HG03280 (cell line): ENCODE data around the gene SLC16A13.
"Not testable (repeated sequence)": the region's sequence is repeated elsewhere in the genome, so short reads cannot be mapped to it uniquely, and the experiment has no call there.

Experiments
- ATAC-seq: cut with Tn5 transposase; IDR thresholded peaks from one replicate; pipeline ENCODE4 v1.9.1; 2021; ENCODE audit warnings: mild to moderate bottlenecking, moderate library complexity; ENCODE audit not compliant: unreplicated experiment

Gene SLC16A13

DNA sequence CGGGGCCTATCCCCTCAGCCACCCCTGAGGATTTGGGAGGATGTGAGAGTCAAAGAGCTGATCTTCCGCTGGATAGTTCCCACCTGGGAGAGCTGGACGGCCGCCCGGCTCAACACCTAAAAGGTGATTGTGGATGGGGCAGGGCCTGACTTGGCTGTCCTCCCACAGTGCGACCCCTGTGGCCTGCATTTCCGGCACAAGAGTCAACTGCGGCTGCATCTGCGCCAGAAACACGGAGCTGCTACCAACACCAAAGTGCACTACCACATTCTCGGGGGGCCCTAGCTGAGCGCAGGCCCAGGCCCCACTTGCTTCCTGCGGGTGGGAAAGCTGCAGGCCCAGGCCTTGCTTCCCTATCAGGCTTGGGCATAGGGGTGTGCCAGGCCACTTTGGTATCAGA, 8.5 kb upstream of the SLC16A13 start:
- ATAC-seq = no peak

DNA sequence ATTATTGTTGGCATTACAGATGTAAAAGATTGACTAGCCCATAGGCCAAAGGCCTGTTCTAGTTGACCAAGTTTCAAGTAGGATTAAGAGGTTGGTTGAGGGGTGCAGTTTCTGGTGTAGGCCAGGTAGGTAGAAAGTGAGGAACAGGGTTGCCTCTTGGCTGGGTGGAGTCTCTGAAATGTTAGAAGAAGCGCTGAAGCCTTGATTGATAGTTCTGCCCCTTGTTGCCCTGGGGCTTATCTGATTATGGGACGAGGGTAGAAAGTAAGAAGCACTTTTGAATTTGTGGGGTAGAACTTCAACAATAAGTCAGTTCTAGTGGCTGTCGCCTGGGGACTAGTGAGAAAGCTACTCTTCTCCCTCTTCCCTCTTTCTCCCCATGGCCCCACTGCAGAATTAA, 6.7 kb upstream of the SLC16A13 start:
- ATAC-seq = no peak

DNA sequence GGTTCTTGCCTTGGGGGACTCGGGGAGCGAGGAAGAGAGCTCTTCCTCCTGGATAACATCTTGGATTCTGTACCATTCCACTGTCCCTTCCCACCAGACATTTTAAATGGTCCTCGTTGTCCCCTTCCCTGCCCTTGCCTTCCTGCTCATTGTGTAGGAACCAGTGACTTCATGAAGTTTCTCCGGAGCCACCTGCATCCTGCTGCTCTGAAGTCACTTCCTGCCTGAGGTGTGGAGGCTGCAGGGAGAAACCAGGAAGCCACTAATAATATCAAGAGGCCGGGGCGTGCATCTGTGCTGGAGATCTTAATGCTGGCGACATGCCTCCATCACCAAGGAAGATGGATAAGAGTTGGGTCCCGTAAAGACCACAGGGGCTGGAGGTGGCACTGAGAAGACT, 6.2 kb upstream of the SLC16A13 start:
- no peak for ATAC-seq

DNA sequence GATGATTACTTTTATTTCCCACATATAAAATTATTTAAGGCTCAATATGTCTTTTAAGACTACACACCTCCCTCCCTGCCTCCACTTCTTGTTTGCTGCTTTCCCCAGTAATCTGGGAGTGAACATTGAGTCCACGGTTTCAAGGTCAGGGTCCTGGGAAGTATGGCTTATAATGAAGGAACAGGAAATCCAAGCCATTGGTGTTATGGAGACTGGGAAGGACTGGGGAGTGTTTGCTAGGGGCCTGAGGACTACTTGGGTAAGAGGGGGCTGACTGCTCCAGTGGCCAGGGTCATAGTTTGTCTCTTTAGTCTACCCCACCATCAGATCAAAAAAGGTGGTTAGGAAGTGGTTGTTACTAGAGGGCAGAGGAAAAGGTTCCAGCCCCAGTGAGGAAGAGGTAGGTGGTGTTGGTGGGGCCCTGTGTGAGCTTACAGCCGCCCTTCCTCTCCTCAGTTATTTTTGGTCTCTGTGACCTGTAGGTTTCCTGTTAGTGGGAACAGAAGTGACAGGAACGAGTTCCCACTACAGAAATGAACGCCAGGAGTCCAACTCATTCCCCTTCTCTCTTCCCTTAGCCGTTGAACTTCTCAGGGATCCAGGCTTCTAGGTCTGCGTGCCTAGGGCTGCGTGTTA, 742 bp upstream of the SLC16A13 start:
- peak; percentile 12 for ATAC-seq

GRCh38 chr17:7038025-7038862, 2.4 kb downstream of the SLC16A13 start:
- no peak for ATAC-seq

DNA sequence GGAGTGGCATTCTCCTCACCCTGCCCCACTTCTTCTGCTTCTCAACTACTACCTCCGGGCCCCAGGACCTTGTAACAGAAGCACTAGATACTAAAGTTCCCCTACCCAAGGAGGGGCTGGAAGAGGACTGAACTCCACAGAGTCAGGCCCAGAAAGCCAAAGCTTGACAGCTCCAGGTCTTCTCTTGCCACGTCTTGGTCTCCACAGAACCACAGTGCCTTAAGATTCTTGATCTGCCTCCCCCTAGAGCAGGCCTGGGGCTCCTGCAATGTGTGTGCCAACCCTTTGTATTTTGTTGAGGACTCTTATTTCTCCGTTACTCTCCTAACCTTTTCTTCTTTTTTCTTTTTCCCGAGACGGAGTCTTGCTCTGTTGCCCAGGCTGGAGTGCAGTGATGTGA, 4.0 kb downstream of the SLC16A13 start:
- no peak for ATAC-seq

DNA sequence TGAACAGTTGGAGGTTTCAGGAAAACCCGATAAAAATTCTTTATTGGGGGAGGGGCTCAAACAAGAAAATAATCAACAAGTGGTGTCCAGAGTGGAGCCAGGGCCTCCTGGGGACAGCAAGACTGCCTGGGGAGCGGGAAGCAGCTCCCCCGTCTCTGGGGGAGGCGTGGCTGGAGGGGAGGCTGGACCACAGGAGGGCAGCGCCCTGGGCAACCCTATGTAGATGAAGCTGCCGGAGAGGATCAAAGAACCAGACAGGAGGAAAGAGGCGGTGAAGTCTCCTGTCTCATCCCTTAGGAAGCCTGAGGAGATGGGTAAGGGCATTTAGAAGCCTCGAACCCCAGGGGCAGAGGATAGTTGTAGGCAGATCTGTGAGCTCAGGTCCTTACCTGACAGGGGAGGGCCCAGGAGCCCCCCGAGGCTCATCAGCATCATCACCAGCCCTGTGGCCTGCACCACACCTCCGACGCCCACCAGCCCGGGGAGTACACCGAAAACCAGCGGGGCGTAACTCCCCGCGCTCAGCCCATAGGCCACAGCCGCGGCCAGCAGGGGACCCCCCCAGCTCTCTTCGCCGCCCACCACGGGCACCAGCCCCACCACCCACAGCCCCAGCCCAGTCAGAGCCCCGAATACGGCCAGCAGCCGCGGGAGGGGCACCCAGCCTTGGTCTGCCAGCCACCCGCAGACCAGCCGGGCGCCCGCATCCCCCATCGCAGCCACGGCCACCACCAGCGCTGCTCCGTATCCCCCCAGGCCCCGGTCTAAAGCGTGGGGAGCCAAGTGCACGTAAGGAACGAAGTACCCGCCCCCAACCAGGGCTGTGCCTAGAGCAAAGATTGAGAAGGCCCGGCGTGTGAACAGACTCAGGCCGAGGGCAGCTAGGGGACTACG, 6.0 kb downstream of the SLC16A13 start:
- no peak for ATAC-seq

- no peak for ATAC-seq
Observed at GRCh38 chr17:7042501-7043181, 6.8 kb downstream of the SLC16A13 start.

- no peak for ATAC-seq
Observed at GRCh38 chr17:7043182-7043496, 7.3 kb downstream of the SLC16A13 start.

DNA sequence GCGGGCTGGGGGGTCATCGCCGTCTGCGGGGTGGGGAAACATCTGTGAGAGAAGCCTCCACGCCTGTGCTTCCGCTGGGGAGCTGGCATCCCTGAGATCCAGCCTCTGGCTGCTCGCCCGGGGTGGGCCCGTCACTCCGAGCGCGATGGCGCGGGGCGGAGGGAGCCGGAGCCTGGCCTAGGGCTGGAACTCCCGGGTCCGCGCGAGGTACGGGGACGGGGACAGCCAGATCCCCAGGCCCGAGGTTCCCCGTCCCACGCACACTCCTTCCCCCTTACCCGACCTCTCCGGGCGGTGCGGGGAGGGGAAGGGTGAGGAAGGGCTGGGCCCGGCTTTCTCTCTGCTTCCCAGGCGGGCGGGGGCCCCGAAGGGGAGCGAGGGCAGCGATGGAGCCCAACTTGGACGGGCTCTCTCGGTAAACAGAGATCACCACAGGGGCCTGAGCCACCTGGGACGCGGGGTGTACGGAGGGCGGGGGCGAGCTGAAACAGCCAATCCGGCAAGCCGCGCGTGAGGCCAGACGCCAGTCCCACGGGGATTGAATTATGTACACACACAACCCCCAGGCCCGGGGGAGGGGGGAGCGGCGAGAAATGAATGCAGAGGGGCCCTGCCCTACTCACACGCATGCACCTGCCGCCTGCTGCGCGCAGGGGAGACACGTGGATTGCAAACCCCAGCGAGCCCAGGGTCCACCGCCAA, 7.8 kb downstream of the SLC16A13 start, which contains the start of gene SLC16A11:
SLC16A11 (minus strand) TSS at position 596 of the 702 bp plus-strand sequence; CDS start at position 17, 579 bp downstream.
- no peak for ATAC-seq

DNA sequence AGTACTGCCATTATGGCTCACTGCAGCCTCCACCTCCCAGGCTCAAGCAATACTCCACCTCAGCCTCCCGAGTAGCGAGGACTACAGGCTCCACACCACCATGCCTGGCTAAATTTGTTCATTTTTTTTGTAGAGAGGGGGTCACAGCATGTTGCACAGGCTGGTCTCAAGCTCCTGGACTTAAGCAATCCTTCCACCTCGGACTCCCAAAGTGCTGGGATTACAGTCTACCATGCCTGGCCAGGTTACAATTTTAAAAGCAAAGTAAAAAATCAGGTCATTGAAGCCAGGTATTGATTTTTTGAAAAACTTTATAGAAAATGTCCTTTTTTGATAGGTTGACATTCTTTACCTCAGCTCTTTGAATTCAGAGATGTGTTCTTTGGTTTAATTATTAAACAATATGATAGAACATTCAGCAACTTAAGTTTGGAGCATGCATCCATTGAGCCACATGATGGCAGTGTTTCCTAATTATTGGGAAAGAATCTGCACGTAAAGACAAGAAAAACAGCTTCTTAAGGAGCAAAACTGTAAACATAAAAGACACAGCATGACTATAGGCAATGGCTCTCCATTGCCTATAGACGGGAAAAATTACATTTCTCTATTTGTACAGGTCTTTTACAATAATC, 9.8 kb downstream of the SLC16A13 start:
- no peak for ATAC-seq

DNA sequence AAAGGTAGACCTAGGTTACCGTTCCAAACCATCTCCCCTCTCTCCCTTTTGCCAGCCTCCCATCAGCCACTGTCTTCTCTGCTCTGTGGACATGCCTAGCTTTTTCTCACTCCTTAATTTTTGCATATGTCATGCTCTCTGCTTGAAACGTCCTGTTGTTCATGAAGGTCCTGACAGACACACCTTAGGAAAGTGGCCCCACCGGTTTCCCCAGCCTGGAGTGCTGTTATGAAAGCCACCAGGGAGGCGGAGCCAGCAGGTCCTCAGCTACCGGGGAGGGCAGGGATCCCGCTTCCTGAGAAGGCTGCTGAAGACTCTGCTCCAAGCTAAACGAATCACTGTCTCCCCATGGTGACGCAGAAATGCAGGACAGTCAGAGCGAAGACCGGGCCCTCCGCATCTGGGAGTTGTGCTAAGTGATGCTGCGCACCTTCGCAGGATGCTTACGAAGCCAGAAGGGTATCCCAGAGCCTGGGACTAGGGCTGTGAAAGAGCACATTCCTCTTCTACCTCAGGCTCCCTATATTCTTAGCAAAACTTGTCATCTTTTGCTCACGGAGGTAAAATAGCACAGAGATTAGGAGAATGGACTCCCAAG, 10.4 kb downstream of the SLC16A13 start:
- ATAC-seq = no peak

DNA sequence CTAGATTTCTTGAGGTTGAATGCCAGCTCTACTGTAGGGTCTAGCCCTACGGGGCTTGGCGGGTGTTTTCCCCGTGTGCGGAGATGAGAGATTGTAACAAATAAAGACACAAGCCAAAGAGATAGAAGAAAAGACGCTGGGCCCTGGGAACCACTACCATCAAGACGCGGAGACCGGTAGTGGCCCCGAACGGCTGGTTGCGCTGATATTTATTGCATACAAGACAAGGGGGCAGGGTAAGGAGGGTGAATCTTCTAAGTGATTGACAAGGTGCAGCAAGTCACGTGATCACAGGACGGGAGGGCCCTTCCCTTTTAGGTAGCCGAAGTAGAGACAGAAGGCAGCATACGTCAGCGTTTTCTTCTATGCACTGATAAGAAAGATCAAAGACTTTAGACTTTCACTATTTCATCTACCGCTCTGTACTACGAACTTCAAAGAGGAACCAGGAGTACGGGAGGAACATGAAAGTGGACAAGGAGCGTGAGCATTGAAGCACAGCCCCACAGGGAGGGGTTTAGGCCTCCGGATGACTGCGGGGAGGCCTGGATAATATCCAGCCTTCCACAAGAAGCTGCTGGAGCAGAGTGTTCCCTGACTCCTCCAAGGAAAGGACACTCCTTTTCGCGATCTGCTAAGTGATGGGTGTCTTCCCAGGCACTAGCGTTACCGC, 11.0 kb downstream of the SLC16A13 start:
- ATAC-seq = not testable (repeated sequence)

- ATAC-seq = no peak
Observed at GRCh38 chr17:7047566-7047965, 11.8 kb downstream of the SLC16A13 start.

- no peak for ATAC-seq
Observed at GRCh38 chr17:7048968-7049367, 13.2 kb downstream of the SLC16A13 start.

- ATAC-seq = not testable (repeated sequence)
Observed at GRCh38 chr17:7050583-7050982, 14.8 kb downstream of the SLC16A13 start.

DNA sequence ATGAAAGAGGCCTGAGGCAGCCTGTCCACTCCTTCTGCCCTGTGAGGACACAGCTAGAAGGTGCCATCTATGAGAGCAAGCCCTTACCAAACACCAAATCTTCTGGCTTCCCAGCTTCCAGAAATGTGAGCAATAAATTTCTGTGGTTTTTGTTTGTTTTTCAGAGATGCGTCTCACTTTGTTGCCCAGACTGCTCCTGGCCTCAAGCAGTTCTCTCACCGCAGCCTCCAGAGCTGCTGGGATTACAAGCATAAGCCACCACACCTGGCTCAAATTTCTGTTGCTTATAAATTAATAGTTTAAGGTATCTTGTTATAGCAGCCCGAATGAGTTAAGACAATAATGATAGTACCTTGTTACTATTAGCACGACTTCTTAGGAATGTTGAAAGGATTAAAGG, 20.6 kb downstream of the SLC16A13 start:
- ATAC-seq = no peak

DNA sequence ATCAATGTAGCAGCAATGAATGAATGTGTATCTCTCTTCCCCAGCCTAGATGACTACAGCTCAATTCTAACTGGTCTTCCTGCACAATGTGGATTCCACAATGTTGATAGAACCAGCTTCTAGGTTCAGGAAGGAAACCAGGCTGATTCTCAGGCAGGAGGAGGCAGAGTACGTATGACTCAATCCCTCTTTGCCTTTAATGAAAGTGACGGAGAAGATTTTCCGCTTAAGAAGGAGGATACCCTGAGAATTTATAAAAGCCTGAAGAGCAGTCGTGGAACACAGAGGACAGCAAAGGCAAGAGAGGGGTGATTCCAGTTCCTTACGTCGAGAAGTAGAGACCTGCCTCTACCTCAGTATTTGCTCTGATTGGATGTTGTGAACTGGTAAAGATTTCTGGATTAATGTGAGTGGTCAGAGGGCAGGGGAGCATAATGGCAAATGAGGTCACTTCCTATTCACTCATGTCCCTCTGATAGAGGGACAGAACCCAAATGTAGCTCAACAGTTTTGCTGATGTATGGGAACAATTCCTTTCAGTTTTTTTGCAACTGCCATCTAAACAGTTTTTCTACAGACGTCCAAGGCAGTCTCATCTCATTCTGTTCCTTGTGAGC, 23.1 kb downstream of the SLC16A13 start:
- ATAC-seq = no peak
